ENCODE measurements around the gene SLC25A33.

DNA sequence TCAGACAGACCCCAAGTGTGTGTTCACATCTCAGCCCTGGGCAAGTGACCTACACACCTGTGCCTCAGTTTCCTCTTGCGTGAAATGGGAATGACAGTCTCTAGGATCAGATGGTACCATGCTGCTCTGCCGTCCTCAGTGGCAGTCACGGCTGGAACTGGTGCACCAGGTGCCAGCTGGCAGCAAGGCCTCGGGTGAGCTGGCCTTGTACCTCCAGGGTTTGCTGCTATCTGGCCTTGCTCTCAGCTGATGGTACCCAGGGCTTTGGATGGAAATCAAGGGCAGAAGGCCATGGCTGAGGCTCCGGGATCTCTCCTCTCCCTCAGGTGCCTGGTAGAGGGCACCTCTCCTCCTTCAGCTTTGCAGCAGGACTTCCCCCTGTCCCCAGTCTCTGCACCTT lies 70.7 kb downstream of the SLC25A33 start:
- TF ChIP-seq, protein P1, sequence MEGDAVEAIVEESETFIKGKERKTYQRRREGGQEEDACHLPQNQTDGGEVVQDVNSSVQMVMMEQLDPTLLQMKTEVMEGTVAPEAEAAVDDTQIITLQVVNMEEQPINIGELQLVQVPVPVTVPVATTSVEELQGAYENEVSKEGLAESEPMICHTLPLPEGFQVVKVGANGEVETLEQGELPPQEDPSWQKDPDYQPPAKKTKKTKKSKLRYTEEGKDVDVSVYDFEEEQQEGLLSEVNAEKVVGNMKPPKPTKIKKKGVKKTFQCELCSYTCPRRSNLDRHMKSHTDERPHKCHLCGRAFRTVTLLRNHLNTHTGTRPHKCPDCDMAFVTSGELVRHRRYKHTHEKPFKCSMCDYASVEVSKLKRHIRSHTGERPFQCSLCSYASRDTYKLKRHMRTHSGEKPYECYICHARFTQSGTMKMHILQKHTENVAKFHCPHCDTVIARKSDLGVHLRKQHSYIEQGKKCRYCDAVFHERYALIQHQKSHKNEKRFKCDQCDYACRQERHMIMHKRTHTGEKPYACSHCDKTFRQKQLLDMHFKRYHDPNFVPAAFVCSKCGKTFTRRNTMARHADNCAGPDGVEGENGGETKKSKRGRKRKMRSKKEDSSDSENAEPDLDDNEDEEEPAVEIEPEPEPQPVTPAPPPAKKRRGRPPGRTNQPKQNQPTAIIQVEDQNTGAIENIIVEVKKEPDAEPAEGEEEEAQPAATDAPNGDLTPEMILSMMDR (IDR thresholded peaks at IDR 0.05) = no peak
- TF ChIP-seq POLR2A (IDR thresholded peaks at IDR 0.05) = no peak

Measured in adrenal gland (tissue), 5 donors.